ENCODE data around the gene SUFU. TPM values are rescaled to one million over a fixed set of nuclear protein-coding genes. Genes with fewer than 3 reads are reported as not detected.

Gene SUFU
- total and polyA plus RNA-seq, 2 of the 13 experiments (the other 11 are each of a cell fraction or from before 2014, with no cell fraction given): 2.9 to 5.5 TPM

DNA sequence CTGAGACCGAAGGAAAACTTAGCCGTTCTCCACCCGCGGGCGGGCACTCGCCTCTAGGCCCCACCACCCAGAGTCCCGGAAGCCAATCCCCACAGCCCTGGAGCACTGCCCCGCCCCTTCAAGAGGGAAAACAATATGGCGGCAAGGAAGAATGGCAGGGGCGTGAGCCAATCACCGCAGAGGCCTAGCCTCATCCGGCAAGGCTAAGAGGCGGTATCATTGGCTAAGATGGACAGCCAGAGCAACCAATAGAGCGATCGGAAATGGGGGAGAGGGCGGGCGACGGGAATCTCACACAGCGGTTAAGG is 1.8 kb upstream of the SUFU start (continued):
- no peak for TF ChIP-seq KDM5A (IDR thresholded peaks at IDR 0.05; ENCODE audit: borderline replicate concordance, low read length)
- no peak for TF ChIP-seq SMC3 (IDR thresholded peaks at IDR 0.05; ENCODE audit: low read length)
- TF ChIP-seq FOXK1 (CRISPR knock-in tag; IDR thresholded peaks at IDR 0.05; ENCODE audit: borderline replicate concordance, low read depth): peak; percentile 38; the same call in 1 of the 2 replicates
- TF ChIP-seq MEIS1 (CRISPR knock-in tag; IDR thresholded peaks at IDR 0.05; ENCODE audit: borderline replicate concordance): no peak
- no peak for TF ChIP-seq NR3C1 (CRISPR knock-in tag; IDR thresholded peaks at IDR 0.05)
- TF ChIP-seq MAFG (CRISPR knock-in tag; IDR thresholded peaks at IDR 0.05): no peak
- TF ChIP-seq, protein P1, sequence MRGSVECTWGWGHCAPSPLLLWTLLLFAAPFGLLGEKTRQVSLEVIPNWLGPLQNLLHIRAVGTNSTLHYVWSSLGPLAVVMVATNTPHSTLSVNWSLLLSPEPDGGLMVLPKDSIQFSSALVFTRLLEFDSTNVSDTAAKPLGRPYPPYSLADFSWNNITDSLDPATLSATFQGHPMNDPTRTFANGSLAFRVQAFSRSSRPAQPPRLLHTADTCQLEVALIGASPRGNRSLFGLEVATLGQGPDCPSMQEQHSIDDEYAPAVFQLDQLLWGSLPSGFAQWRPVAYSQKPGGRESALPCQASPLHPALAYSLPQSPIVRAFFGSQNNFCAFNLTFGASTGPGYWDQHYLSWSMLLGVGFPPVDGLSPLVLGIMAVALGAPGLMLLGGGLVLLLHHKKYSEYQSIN (CRISPR knock-in tag; IDR thresholded peaks at IDR 0.05; ENCODE audit: borderline replicate concordance): no peak
- TF ChIP-seq, protein P2, sequence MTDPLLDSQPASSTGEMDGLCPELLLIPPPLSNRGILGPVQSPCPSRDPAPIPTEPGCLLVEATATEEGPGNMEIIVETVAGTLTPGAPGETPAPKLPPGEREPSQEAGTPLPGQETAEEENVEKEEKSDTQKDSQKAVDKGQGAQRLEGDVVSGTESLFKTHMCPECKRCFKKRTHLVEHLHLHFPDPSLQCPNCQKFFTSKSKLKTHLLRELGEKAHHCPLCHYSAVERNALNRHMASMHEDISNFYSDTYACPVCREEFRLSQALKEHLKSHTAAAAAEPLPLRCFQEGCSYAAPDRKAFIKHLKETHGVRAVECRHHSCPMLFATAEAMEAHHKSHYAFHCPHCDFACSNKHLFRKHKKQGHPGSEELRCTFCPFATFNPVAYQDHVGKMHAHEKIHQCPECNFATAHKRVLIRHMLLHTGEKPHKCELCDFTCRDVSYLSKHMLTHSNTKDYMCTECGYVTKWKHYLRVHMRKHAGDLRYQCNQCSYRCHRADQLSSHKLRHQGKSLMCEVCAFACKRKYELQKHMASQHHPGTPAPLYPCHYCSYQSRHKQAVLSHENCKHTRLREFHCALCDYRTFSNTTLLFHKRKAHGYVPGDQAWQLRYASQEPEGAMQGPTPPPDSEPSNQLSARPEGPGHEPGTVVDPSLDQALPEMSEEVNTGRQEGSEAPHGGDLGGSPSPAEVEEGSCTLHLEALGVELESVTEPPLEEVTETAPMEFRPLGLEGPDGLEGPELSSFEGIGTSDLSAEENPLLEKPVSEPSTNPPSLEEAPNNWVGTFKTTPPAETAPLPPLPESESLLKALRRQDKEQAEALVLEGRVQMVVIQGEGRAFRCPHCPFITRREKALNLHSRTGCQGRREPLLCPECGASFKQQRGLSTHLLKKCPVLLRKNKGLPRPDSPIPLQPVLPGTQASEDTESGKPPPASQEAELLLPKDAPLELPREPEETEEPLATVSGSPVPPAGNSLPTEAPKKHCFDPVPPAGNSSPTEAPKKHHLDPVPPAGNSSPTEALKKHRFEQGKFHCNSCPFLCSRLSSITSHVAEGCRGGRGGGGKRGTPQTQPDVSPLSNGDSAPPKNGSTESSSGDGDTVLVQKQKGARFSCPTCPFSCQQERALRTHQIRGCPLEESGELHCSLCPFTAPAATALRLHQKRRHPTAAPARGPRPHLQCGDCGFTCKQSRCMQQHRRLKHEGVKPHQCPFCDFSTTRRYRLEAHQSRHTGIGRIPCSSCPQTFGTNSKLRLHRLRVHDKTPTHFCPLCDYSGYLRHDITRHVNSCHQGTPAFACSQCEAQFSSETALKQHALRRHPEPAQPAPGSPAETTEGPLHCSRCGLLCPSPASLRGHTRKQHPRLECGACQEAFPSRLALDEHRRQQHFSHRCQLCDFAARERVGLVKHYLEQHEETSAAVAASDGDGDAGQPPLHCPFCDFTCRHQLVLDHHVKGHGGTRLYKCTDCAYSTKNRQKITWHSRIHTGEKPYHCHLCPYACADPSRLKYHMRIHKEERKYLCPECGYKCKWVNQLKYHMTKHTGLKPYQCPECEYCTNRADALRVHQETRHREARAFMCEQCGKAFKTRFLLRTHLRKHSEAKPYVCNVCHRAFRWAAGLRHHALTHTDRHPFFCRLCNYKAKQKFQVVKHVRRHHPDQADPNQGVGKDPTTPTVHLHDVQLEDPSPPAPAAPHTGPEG (CRISPR knock-in tag; IDR thresholded peaks at IDR 0.05): no peak
- peak; percentile 77 for TF ChIP-seq ATF1 (CRISPR knock-in tag; IDR thresholded peaks at IDR 0.05)
- TF ChIP-seq ZNF251 (CRISPR knock-in tag; IDR thresholded peaks at IDR 0.05): no peak
- TF ChIP-seq, protein P3, sequence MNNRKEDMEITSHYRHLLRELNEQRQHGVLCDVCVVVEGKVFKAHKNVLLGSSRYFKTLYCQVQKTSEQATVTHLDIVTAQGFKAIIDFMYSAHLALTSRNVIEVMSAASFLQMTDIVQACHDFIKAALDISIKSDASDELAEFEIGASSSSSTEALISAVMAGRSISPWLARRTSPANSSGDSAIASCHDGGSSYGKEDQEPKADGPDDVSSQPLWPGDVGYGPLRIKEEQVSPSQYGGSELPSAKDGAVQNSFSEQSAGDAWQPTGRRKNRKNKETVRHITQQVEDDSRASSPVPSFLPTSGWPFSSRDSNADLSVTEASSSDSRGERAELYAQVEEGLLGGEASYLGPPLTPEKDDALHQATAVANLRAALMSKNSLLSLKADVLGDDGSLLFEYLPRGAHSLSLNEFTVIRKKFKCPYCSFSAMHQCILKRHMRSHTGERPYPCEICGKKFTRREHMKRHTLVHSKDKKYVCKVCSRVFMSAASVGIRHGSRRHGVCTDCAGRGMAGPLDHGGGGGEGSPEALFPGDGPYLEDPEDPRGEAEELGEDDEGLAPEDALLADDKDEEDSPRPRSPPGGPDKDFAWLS (CRISPR knock-in tag; IDR thresholded peaks at IDR 0.05; ENCODE audit: borderline replicate concordance): no peak
- TF ChIP-seq MTF2 (CRISPR knock-in tag; IDR thresholded peaks at IDR 0.05; ENCODE audit: borderline replicate concordance): no peak
- TF ChIP-seq, protein P4, sequence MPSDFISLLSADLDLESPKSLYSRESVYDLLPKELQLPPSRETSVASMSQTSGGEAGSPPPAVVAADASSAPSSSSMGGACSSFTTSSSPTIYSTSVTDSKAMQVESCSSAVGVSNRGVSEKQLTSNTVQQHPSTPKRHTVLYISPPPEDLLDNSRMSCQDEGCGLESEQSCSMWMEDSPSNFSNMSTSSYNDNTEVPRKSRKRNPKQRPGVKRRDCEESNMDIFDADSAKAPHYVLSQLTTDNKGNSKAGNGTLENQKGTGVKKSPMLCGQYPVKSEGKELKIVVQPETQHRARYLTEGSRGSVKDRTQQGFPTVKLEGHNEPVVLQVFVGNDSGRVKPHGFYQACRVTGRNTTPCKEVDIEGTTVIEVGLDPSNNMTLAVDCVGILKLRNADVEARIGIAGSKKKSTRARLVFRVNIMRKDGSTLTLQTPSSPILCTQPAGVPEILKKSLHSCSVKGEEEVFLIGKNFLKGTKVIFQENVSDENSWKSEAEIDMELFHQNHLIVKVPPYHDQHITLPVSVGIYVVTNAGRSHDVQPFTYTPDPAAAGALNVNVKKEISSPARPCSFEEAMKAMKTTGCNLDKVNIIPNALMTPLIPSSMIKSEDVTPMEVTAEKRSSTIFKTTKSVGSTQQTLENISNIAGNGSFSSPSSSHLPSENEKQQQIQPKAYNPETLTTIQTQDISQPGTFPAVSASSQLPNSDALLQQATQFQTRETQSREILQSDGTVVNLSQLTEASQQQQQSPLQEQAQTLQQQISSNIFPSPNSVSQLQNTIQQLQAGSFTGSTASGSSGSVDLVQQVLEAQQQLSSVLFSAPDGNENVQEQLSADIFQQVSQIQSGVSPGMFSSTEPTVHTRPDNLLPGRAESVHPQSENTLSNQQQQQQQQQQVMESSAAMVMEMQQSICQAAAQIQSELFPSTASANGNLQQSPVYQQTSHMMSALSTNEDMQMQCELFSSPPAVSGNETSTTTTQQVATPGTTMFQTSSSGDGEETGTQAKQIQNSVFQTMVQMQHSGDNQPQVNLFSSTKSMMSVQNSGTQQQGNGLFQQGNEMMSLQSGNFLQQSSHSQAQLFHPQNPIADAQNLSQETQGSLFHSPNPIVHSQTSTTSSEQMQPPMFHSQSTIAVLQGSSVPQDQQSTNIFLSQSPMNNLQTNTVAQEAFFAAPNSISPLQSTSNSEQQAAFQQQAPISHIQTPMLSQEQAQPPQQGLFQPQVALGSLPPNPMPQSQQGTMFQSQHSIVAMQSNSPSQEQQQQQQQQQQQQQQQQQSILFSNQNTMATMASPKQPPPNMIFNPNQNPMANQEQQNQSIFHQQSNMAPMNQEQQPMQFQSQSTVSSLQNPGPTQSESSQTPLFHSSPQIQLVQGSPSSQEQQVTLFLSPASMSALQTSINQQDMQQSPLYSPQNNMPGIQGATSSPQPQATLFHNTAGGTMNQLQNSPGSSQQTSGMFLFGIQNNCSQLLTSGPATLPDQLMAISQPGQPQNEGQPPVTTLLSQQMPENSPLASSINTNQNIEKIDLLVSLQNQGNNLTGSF (CRISPR knock-in tag; IDR thresholded peaks at IDR 0.05): no peak
- no peak for TF ChIP-seq ARNTL (CRISPR knock-in tag; IDR thresholded peaks at IDR 0.05)
- TF ChIP-seq, protein P5, sequence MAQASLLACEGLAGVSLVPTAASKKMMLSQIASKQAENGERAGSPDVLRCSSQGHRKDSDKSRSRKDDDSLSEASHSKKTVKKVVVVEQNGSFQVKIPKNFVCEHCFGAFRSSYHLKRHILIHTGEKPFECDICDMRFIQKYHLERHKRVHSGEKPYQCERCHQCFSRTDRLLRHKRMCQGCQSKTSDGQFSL (CRISPR knock-in tag; IDR thresholded peaks at IDR 0.05): no peak
- TF ChIP-seq ZNF543 (CRISPR knock-in tag; IDR thresholded peaks at IDR 0.05): no peak

Measured in HepG2 (cell line).